ENCODE results near the gene ABCG5. TPM values are rescaled to one million over a fixed set of nuclear protein-coding genes. Genes with fewer than 3 reads are reported as not detected.

Gene ABCG5
- total RNA-seq, 1 donor, result not detected

GRCh38 chr2:43812006-43812405 is 26.6 kb downstream of the ABCG5 start:
- no peak for DNase-seq (ENCODE audit: low read depth)
- no peak for TF ChIP-seq CTCF (IDR thresholded peaks at IDR 0.05; ENCODE audit: insufficient read depth, low read length)
- H3K4me3 ChIP-seq (ENCODE audit: low read depth, low read length), result no peak overlapping the region

- no peak for TF ChIP-seq CTCF (IDR thresholded peaks at IDR 0.05; ENCODE audit: insufficient read depth, low read length)
- no peak overlapping the region for H3K4me3 ChIP-seq (ENCODE audit: low read depth, low read length)
- no peak for DNase-seq (ENCODE audit: low read depth)
These were observed 27.8 kb downstream of the ABCG5 start for GRCh38 chr2:43810888-43811287.

GRCh38 chr2:43810452-43810851 is 28.2 kb downstream of the ABCG5 start:
- DNase-seq (ENCODE audit: low read depth), result no peak
- H3K4me3 ChIP-seq (ENCODE audit: low read depth, low read length), result no peak overlapping the region
- TF ChIP-seq CTCF (IDR thresholded peaks at IDR 0.05; ENCODE audit: insufficient read depth, low read length), result no peak

GRCh38 chr2:43806719-43807031 is 32.0 kb downstream of the ABCG5 start:
- H3K4me3 ChIP-seq (ENCODE audit: low read depth, low read length), result no peak overlapping the region
- DNase-seq (ENCODE audit: low read depth), result no peak
- no peak for TF ChIP-seq CTCF (IDR thresholded peaks at IDR 0.05; ENCODE audit: insufficient read depth, low read length)

- no peak for TF ChIP-seq CTCF (IDR thresholded peaks at IDR 0.05; ENCODE audit: insufficient read depth, low read length)
- DNase-seq (ENCODE audit: low read depth), result no peak
- no peak overlapping the region for H3K4me3 ChIP-seq (ENCODE audit: low read depth, low read length)
These were observed 35.5 kb downstream of the ABCG5 start for GRCh38 chr2:43803113-43803512.

GRCh38 chr2:43802135-43802534 is 36.5 kb downstream of the ABCG5 start:
- TF ChIP-seq CTCF (IDR thresholded peaks at IDR 0.05; ENCODE audit: insufficient read depth, low read length), result no peak
- H3K4me3 ChIP-seq (ENCODE audit: low read depth, low read length), result no peak overlapping the region
- no peak for DNase-seq (ENCODE audit: low read depth)

GRCh38 chr2:43800894-43801293 is 37.7 kb downstream of the ABCG5 start:
- TF ChIP-seq CTCF (IDR thresholded peaks at IDR 0.05; ENCODE audit: insufficient read depth, low read length), result no peak
- no peak overlapping the region for H3K4me3 ChIP-seq (ENCODE audit: low read depth, low read length)
- no peak for DNase-seq (ENCODE audit: low read depth)

Data from fibroblast of the aortic adventitia (primary cell).